ENCODE results near the gene NRF1.
"Not testable (repeated sequence)": the region's sequence is repeated elsewhere in the genome, so short reads cannot be mapped to it uniquely, and the experiment has no call there.

Gene NRF1

DNA sequence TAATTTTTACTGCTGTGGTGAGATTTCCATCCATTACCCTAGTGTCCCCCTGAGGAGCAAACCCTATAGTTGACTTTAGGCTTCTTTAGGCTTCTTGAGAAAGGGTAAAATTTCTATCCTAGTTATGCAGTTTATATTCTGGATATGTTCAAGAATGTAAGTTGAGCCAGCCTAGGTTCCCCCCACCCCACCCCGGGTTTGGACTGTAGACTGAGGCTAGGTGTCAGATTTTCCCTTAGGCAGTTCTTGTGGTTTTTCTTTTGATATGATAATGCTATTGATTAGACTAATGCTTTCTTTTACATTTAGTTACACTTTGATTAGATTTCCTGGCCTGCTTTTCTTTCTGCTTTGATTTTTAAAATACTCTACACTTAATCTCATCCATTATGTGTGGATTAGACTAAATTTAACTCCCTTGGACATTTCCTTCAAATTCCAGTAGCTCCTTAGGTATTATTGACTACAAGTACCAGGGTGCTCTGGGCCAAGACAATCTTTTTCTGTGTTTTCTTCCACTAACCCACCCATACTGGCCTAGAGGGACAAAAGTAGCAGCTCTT, 37.7 kb downstream of the NRF1 start:
- peak; percentile 47 for DNase-seq

DNA sequence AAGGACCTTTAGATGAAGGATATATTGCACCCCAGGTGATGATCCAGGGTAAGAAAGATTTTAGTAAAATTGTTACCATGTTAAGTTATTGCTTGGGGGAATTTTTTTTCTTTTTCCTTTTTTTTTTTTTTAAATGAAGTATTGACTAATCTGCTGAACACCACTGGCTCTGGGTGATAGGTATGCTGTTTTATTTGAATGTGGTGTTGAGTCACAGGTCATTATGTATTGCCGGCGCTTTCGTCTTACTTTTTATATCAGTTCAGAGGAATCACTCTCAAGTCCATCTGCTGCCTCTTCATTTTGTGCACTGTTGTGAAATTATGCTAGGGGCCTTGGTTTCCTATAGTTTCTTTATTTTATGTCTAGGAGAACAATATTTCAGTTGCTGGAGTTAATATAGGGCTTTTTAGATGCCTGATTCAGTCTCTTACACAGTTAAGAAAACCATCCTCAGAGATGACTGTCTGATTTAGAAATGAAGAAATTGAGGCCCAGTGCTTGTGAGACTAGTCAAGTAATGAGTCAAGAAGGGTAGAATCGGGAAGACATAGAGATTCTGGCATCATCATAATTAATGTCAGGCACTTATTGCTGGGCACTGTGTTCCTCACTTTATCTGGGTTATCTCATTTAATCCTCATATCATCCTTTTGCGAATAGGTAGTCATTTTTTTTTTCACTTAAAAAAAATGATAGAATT, 38.7 kb downstream of the NRF1 start:
- DNase-seq: no peak

DNA sequence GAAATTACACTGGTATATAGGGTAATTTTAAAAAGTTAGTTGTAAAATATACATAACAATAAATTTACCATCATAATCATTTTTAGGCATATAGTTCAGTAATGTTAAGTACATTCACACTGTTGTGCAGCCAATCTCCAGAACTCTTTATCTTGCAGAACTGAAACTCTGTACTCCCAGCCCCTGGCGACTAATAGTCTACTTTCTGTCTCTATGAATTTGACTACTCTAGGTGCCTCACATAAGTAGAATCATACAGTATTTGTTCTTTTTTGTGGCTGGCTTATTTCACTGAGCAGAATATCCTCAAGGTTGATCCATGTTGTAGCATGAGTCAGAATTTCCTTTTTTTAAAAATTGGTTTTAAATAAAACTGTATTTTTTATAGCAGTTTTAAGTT, 41.4 kb downstream of the NRF1 start:
- peak; percentile 33 for DNase-seq

DNA sequence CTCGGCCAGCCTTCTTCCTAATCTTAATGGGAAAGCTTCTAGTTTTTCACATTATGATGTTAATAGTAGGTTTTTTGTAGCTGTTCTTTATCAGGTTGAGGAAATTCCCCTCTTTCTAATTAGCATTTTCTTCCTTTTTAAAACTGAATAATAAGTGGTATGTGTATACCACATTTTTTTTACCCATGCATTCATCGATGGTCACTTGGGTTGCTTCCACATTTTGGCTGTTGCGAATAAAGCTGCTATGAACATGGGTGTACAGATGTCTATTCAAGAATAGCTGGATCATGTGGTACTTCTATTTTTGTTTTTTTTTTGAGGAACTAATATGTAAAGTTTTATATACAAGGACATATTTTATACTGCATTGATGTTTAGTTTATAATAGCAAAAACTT, 44.3 kb downstream of the NRF1 start:
- no peak for DNase-seq

DNA sequence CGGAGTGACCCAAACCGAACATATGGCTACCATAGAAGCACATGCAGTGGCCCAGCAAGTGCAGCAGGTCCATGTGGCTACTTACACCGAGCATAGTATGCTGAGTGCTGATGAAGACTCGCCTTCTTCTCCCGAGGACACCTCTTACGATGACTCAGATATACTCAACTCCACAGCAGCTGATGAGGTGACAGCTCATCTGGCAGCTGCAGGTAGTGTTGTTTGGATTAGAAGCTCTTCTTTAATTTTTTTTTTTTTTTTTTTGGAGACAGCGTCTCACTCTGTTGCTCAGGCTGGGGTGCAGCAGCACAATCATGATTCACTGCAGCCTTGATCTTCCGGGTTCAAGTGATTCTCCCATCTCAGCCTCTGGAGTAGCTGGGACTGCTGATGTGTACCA, 45.8 kb downstream of the NRF1 start:
- DNase-seq: peak; percentile 18

DNA sequence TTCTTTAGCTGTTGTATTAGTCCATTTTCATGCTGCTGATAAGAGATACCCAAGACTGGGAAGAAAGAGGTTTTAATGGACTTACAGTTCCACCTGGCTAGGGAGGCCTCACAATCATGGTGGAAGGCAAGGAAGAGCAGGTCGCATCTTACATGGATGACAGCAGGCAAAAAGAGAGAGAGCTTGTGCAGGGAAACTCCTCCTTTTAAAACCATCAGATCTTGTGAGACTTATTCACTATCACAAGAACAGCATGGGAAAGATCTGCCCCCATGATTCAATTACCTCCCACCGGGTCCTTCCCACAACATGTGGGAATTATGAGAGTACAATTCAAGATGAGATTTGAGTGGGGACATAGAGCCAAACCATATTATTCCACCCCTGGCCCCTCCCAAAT, 48.4 kb downstream of the NRF1 start:
- DNase-seq: not testable (repeated sequence)

DNA sequence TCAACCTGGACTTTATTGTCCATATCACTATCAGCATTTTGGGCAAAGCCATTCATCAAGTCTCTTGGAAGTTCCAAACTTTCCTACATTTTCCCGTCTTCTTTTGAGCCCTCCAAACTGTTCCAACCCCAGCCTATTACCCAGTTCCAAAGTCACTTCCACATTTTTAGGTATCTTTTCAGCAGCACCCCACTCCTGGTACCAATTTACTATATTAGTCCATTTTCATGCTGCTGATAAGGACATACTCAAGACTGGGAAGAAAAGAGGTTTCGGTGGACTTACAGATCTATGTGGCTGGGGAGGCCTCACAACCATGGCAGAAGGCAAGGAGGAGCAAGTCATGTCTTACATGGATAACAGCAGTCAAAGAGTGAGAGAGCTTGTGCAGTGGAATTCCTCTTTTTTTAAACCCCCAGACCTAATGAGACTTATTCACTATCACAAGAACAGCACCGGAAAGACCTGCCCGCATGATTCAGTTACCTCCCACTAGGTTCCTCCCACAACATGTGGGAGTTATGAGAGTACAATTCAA, 50.2 kb downstream of the NRF1 start:
- DNase-seq: no peak

DNA sequence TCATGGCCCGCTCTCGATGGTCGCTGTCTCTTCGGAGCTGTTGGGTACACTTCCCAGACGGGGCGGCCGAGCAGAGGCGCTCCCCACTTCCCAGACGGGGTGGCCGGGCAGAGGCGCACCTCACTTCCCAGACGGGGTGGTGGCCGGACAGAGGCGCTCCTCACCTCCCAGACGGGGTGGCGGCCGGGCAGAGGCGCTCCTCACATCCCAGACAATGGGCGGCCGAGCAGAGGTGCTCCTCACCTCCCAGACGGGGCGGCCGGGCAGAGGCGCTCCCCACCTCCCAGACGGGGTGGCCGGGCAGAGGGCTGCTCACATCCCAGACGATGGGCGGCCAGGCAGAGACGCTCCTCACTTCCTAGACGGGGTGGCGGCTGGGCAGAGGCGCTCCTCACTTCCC, 51.7 kb downstream of the NRF1 start:
- DNase-seq: not testable (repeated sequence)

DNA sequence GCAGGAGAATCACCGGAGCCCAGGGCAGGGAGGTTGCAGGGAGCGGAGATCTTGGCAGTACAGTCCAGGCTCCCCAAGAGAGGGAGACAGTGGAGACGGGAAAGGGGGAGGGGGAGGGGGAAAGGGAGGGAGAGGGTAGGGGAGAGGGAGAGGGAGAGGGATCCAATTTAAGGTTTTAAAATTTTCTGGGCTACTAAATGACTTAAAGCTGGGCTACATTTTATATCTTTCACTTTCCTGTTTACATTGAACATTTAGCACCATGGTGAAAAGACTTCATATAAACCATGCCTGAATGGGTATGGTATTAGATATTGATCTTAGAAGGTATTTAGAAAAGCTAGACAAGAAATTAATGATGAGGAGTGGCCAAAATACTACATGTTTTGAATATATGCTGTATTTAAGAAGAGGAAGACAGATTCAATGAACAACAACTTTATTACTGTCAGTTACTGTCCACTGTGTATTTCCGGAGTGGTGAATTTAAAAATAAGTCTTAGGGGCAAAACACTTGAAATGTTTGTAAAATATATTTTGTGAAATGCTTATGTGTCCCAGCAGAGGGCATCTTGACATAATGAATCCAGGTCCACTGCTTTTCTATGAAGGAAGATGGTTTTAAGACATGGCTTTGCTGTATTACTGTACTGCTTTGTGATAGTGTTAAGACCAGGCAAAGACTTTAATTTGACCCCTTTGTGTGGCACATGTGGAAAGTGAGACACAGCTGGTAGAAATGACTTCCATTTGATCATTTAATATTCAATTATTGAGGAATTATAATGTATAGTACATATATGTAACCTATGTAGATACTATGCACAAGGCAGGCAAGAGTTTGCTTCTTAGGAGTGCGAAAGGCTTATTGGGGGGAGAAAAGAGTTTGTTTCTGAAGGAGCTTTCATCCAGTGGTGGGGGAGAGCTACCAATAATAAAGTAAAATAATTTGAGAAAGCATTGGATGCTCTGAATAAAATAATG, 52.8 kb downstream of the NRF1 start:
- DNase-seq: no peak

DNA sequence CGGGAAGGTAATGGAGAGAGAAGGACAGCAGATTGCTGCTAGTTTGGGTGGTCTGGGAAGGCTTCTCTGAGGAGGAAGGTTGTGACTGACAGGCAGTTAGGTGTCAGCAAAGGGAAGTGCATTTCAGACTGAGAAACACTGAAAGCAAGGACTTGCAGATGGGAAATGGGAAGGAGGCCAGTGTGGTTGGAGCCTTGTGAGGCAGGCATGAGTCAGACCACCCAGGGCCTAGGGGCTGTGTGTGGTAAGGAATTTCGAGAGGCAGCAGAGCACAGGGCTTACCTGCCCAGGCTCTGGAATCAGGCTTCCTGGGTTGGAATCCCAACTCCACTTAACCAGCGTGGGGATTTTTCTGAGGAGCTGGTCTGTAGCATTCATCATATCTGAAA, 53.5 kb downstream of the NRF1 start:
- no peak for DNase-seq

DNA sequence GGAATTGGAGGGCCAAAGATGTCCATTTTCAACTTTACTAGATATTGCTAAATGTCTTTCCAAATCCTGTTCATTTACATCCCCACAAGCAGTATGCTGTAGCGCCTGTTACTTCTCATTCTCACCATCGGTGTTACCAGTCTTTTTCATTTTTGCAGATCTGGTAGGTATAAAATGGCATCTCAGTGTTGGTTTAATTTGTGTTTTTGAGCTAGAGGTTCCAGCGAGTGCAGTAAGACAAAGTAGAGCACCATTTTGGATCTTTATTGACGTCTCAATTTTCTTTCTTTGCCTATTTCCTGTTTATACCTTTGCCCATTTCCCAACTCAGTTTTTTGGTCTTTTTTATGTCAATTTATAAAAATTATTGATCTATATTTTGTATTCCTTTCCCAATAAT, 55.6 kb downstream of the NRF1 start:
- DNase-seq: no peak

DNA sequence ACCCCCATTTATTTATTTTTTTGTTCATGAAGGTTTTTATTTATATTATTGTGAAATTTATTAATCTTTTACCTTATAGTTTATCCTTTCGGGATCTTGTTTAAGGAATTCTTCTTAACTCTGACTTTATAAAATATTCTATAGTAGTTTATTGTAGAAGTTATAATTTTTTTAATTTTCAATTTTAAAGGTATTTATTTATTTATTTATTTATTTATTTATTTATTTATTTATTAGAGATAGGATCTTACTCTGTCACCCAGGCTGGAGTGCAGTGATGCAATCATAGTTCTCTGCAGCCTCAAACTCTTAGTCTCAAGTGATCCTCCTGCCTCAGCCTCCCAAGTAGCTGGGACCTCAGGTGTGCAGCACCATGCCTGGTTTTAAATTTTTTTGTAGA, 56.0 kb downstream of the NRF1 start:
- no peak for DNase-seq

DNA sequence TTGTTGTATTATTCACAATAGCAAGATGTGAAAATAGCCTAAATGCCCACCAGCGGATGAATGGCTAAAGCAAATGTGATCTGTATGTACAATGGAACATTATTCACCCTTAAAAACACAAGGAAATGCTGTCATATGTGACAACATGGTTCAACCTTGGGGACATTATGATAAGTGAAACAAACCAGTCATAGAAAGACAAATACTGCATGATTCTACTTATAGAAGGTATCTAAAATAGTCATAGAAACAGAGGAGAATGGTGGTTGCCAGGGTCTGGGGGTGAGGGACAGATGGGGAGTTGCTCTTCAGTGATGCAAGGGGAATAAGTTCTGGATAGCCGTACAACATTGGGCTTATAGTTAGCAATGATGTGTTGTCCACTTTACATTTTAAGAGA, 58.4 kb downstream of the NRF1 start:
- no peak for DNase-seq

DNA sequence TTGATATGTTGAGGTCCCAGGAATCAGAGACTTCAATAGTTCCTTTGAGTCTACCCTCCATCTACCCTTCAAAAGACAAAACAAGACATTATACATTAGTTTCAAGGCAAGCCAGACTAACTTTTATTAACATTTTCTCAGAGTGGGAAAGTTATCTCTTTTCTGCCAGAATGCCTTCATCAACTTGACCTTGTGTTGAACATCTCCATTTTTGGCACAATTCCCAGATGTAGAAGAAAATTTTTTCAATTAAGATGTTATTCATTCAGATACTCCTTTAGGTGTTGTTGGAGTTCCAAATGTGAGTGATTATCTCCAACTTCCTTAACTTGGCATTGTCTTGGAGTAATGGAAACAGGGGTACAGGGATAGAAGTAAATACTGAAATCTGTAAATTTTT, 59.1 kb downstream of the NRF1 start:
- DNase-seq: no peak

DNA sequence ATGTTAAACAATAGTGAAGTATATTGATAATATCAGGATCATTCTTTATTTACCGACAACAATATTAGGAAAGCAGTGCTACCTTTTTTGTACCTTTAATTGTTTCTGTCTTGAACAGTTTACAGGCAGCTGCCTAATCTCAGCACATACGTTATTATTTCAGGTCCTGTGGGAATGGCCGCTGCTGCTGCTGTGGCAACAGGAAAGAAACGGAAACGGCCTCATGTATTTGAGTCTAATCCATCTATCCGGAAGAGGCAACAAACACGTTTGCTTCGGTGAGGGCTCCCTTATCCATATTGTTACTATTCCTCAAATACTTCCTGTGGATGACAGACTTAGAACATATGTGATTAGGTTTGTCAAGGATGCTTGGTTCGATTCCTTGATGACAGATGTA, 59.7 kb downstream of the NRF1 start:
- DNase-seq: no peak

DNA sequence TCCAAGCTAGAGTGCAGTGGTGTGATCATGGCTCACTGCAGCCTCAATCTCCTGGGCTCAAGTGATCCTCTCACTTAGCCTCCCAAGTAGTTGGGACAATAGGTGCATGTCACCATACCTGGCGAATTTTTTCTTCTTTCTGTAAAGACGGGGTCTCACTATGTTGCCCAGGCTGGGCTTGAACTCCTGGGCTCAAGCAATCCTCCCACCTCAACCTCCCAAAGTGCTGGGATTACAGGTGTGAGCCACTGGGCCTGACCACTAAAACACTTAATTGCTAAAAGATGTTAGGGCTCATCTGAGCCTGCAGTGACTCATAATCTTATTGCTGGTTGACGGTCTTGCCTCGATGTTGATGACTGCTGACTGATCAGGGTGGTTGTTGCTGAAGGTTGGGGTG, 63.0 kb downstream of the NRF1 start:
- DNase-seq: not testable (repeated sequence)

DNA sequence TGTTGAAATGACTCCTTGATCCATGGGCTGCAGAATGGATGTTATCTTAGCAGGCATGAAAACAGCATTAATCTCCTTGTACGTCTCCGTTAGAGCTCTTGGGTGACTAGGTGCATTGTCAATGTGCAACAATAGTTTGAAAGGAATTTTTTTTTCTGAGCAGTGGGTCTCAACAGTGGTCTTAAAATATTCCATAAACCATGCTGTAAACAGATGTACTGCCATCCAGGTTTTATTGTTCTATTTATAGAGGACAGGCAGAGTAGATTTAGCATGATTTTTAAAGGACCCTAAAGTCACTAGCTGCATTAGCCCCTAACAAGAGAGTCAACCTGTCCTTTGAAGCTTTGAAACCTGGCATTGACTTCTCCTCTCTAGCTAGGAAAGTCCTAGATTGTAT, 64.0 kb downstream of the NRF1 start:
- DNase-seq: no peak

DNA sequence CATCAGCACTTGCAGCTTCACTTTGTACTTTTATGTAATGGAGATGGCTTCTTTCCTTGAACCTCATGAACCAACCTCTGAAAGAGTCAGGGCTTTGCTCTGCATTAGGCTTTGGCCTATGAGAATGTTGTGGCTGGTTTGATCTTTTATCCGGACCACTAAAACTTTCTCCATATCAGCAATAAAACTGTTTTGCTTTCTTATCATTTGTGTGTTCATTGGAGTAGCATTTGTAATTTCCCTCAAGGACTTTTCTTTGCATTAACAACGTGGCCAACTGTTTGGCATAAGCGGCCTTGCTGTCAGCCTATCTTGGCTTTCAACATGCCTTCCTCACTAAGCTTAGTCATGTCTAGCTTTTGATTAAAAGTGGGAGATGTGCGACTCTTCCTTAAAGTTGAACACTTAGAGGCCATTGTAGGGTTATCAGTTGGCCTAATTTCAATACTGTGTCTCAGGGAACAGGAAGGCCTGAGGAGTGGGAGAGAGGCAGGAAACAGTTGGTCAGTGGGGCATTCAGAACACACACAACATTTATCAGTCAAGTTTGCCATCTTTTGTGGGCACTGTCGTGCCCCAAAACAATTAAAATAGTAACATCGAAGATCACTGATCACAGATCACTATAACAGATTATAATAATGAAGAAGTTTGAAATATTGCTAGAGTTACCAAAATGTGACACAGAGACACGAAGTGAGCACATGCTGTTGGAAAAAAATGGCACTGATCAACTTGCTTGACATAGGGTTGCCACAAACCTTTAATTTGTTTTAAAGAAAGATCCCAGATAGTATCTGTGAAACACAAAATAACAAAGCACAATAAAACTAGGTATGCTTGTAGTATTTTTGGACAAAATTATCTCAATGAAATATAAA, 64.7 kb downstream of the NRF1 start:
- no peak for DNase-seq

DNA sequence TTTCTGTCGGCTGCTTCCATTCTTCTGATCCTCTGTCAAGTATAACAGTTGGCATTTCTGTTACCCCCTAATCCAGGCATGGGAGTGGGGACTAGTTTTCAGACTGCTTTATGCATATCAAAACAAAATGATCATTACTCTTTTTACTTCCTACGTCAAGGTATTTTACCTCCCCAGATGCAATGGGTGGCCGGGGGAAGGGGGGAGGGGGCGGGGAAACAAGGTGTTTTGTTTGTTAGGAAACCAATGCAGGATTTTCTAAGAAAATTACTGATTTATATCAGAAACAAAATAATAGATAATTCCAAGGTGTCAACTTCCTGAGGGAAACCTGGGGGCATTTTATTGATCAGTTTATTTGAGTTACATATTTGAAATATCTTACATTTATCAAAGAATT, 66.3 kb downstream of the NRF1 start:
- DNase-seq: no peak

DNA sequence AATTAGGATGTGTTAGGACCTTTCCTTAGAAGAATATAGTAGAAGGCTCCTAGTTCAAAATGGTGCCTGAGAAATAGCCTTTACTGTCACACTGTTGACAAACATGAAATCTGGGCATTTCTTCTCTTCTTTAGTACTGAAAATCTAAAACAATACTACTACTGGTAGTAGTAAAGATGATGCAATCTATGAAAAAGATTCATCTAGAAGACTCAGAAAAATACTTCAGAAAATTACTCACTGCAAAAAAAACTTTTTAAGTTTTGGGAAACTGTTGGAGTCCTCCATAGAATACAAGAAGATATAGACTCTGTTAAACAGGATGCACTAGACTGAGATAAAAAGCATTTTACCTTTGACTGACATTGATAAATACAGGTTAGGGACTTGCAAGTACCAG, 67.1 kb downstream of the NRF1 start:
- no peak for DNase-seq

DNA sequence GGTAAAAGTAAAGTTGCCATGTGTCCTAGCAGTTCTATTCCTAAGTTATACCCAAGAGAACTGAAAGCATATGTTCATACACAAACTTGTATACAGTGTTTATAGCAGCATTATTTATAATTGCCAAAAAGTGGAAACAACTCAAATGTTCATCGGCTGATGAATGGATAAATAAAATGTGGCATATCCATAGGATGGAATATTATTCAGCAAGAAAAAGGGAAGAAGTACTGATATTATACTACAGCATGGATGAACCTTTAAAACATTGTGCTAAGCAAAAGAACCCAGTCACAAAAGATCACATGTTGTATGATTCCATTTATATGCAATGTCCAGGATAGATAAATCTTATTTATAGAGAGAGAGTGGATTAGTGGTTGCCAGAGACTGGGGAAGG, 68.9 kb downstream of the NRF1 start:
- DNase-seq: no peak

DNA sequence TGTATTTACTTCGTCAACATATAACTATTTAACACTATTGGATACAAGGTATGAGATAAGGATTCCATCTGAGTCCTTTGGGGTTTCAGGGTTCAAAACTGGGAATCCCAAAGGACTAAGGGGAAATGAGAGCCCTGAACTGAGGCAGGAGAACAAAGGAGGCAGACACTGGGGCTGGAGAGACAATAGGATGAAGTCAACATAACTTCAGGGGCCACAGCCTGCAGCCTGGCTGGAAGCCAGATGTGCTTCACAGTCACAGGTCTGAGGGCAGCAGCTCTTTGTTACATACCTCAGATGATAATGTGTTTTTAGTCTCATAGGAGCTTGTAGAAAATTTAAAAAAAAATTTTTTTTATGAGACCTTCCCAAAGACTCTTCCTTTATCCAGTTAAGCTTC, 73.3 kb downstream of the NRF1 start:
- no peak for DNase-seq

DNA sequence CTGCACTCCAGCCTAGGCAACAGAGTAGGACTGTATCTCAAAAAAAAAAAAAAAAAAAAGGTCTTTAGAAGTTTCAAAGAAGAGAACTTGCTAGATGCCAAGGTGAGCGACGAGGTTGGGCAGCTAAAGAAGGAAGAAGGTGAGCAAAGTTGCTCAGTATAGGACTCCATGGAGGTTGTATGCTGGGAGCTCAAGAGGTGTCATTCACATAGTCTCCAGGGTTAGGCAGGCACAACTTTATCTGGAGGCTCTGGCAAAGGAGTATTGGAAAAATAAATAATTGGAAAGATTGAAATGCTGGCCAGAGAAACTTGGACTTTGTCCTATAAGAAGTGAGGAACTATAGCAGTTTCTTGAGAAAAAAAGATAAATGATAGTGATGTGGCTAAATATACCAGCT, 74.5 kb downstream of the NRF1 start:
- DNase-seq: no peak

Data from stimulated activated CD4-positive, alpha-beta T cell treated with anti-CD3 and anti-CD28 coated beads, Interleukin-15, amount 100 ng/mL, for 24 hours (primary cell).